Prostate gland (tissue), 2 donors: ENCODE measurements around the gene ELN. TPM values are rescaled to one million over a fixed set of nuclear protein-coding genes. Genes with fewer than 3 reads are reported as not detected.

Source experiments
- DNase-seq: peaks from one replicate; pipeline ENCODE4 v3.0.0-alpha.2; 2019; ENCODE audit warnings: low spot score
- H3K27ac ChIP-seq, 2 donors: fragments of 200-600 bp; sonication (generic); 2 replicates each; pipeline ENCODE4 v1.5.1; 2017 to 2019
- H3K27me3 ChIP-seq: fragments of 200-600 bp; sonication (generic); replicated peaks from 2 replicates; pipeline ENCODE4 v1.5.1; 2019; ENCODE audit not compliant: insufficient read depth
- H3K36me3 ChIP-seq, 2 donors: fragments of 200-600 bp; sonication (generic); 1 replicate in 1 of 2; 2 replicates in 1 of 2; pipeline versions ENCODE4 v1.5.1 to v1.8.1; 2017 to 2019
- H3K4me1 ChIP-seq: fragments of 200-600 bp; sonication (generic); replicated peaks from 2 replicates; pipeline ENCODE4 v1.5.1; 2019
- H3K4me3 ChIP-seq, 2 donors: fragments of 200-600 bp; sonication (generic); 2 replicates each; pipeline ENCODE4 v1.5.1; 2017 to 2019
- H3K9me3 ChIP-seq: fragments of 200-600 bp; sonication (generic); 2 replicates; pipeline ENCODE4 v1.5.1; 2017
- CTCF ChIP-seq, 4 experiments: fragments of 200-600 bp in 2 of 4; fragments of 450-650 bp in 2 of 4; sonication (generic) in 2 of 4; IDR thresholded peaks; 1 replicate in 3 of 4; 2 replicates in 1 of 4; pipeline ENCODE4 v1.5.1; 2016 to 2019; ENCODE audit warnings: antibody characterized with exemption in 4 of 4, mild to moderate bottlenecking in 2 of 4, moderate library complexity in 2 of 4
- POLR2A ChIP-seq: fragments of 450-650 bp; IDR thresholded peaks from one replicate; pipeline ENCODE4 v1.6.1; 2016; ENCODE audit warnings: antibody characterized with exemption, mild to moderate bottlenecking
- POLR2AphosphoS5 ChIP-seq: sonication (generic); formaldehyde crosslinking; IDR thresholded peaks from one replicate; pipeline ENCODE4 v1.6.1; 2017; ENCODE audit warnings: antibody characterized with exemption
- WGBS: methylation state at CpG from one replicate; pipeline ENCODE4 v1.1.5; 2018; 5-methylcytosine and 5-hydroxymethylcytosine counted together
- intact Hi-C: fragments of 100-400 bp; cut with DNase I; formaldehyde crosslinking; loops from one replicate; pipeline ENCODE4 v1.14.2; 2022
- total RNA-seq, 2 donors: library from RNA; depleted of rRNA; stranded (reverse); fragments of >200 nt; gene quantifications; one replicate each; pipeline ENCODE4 v1.1.0, GENCODE V29; 2016

Gene ELN
- total RNA-seq, 2 donors from 2014 or later, result 34.7 to 93.4 TPM

- Histone ChIP-seq H3K27ac (peak overlapping the region; percentile 11 to 43), H3K4me1 (no peaks in the 10 kb centered on the region), H3K36me3 (no peaks in the 10 kb centered on the region), H3K27me3 (no peaks in the 10 kb centered on the region), H3K9me3 (no peaks in the 10 kb centered on the region), H3K4me3 (no peak overlapping the region)
- TF ChIP-seq POLR2AphosphoS5 (no peak), CTCF (IDR thresholded peaks at IDR 0.05) (no peak), POLR2A (no peak)
- 93% methylated on average over 17 of the region's 17 CpGs for WGBS
- intact Hi-C loops, result no loop called here
- DNase-seq, result no peak
Measured at GRCh38 chr7:74099031-74099430, 71.1 kb downstream of the ELN start.

- Histone ChIP-seq H3K27me3 (no peaks in the 10 kb centered on the region), H3K36me3 (no peaks in the 10 kb centered on the region), H3K4me3 (no peak overlapping the region), H3K27ac (no peak overlapping the region), H3K4me1 (no peaks in the 10 kb centered on the region), H3K9me3 (no peaks in the 10 kb centered on the region)
- 81% methylated on average over 8 of the region's 8 CpGs for WGBS
- TF ChIP-seq CTCF (IDR thresholded peaks at IDR 0.05), result no peak
- TF ChIP-seq POLR2AphosphoS5, result no peak
- TF ChIP-seq POLR2A, result no peak
- intact Hi-C loops, result no loop called here
- DNase-seq, result no peak
Measured at GRCh38 chr7:74101061-74101681, 73.2 kb downstream of the ELN start.

- Histone ChIP-seq H3K27me3 (no peaks in the 10 kb centered on the region), H3K9me3 (no peaks in the 10 kb centered on the region), H3K4me3 (no peak overlapping the region), H3K27ac (no peak overlapping the region), H3K36me3 (no peaks in the 10 kb centered on the region), H3K4me1 (no peaks in the 10 kb centered on the region)
- no peak for DNase-seq
- 65% methylated on average over 6 of the region's 6 CpGs for WGBS
- intact Hi-C loops, result no loop called here
- TF ChIP-seq CTCF (IDR thresholded peaks at IDR 0.05) (no peak), POLR2A (no peak), POLR2AphosphoS5 (no peak)
Measured at GRCh38 chr7:74103219-74103772, 75.3 kb downstream of the ELN start.

- WGBS, result 80% methylated on average over 8 of the region's 8 CpGs
Measured at GRCh38 chr7:74104702-74105101, 76.7 kb downstream of the ELN start.

More at GRCh38 chr7:74104702-74105101, 76.7 kb downstream of the ELN start:
- no peaks in the 10 kb centered on the region for H3K36me3 ChIP-seq
- intact Hi-C loops, result no loop called here
- H3K27me3 ChIP-seq, result no peaks in the 10 kb centered on the region
- H3K4me3 ChIP-seq, result no peak overlapping the region
- no peak overlapping the region for H3K27ac ChIP-seq
- TF ChIP-seq POLR2AphosphoS5 (no peak), CTCF (IDR thresholded peaks at IDR 0.05) (no peak), POLR2A (no peak)
- no peaks in the 10 kb centered on the region for H3K9me3 ChIP-seq
- DNase-seq, result no peak
- no peaks in the 10 kb centered on the region for H3K4me1 ChIP-seq
